Endothelial cell of umbilical vein (primary cell): ENCODE results near the gene IFT74. TPM values are rescaled to one million over a fixed set of nuclear protein-coding genes. Genes with fewer than 3 reads are reported as not detected.

ENCODE experiments used
- BruUV-seq: library from RNA; stranded (reverse); fragments of 400-500 nt; replicated peaks from 2 replicates; lab custom pipeline; 2021; lab: Mats Ljungman, UMichigan
- CTCF ChIA-PET: fragments of 300-600, 350-600 bp; sonication (Branson Sonifier 250); formaldehyde crosslinking; loops from one replicate; lab custom pipeline; 2021; ENCODE audit warnings: antibody characterized with exemption, inconsistent platforms; lab: Charles Lee
- POLR2A ChIA-PET: fragments of 300-600, 350-600 bp; sonication (Branson Sonifier 250); formaldehyde crosslinking; loops from one replicate; lab custom pipeline; 2021; ENCODE audit warnings: antibody characterized with exemption, inconsistent platforms; lab: Charles Lee
- DNase-seq: peaks from one replicate; pipeline ENCODE4 v3.0.0-alpha.2; 2011; ENCODE audit warnings: low read depth, low spot score
- FAIRE-seq: peaks from 2 replicates; lab custom pipeline; 2011; peaks lifted over from hg19 to GRCh38; lab: Jason Lieb, UNC
- H2AFZ ChIP-seq: 2 replicates; pipeline ENCODE4 v1.6.0; 2012; ENCODE audit warnings: low read depth, low read length, control low read depth, inconsistent platforms
- H3K27ac ChIP-seq: 2 replicates; pipeline ENCODE4 v1.5.1; 2011; ENCODE audit warnings: low read depth, mild to moderate bottlenecking, control low read depth, low read length, moderate library complexity; ENCODE audit not compliant: insufficient read depth
- H3K27me3 ChIP-seq, 2 experiments: 2 replicates each; pipeline versions ENCODE4 v1.6.0 to v1.6.1; 2011; ENCODE audit warnings: low read length in 2 of 2, mixed read lengths in 1 of 2; ENCODE audit not compliant: control insufficient read depth in 2 of 2, insufficient read depth in 2 of 2
- H3K36me3 ChIP-seq, 2 experiments: 2 replicates in 1 of 2; 3 replicates in 1 of 2; pipeline ENCODE4 v1.5.1; 2011; ENCODE audit warnings: low read length in 2 of 2, mild to moderate bottlenecking in 1 of 2, moderate library complexity in 1 of 2; ENCODE audit not compliant: control insufficient read depth in 2 of 2, insufficient read depth in 2 of 2; ENCODE audit errors: extremely low read depth in 1 of 2
- H3K4me1 ChIP-seq: 3 replicates; pipeline ENCODE4 v1.5.1; 2011; ENCODE audit warnings: mild to moderate bottlenecking, low read length; ENCODE audit not compliant: control insufficient read depth, insufficient read depth; ENCODE audit errors: extremely low read depth
- H3K4me2 ChIP-seq: 2 replicates; pipeline ENCODE4 v1.6.1; 2011; ENCODE audit warnings: low read length, control low read depth, mixed read lengths; ENCODE audit not compliant: insufficient read depth
- H3K4me3 ChIP-seq, 3 experiments: fragments of 200-600 bp in 1 of 3; sonication (generic), shearing (Covaris generic) in 1 of 3; replicated peaks in 1 of 3; 2 replicates each; pipeline ENCODE4 v1.5.1; 2011 to 2016; ENCODE audit warnings: control low read depth in 3 of 3, low read length in 3 of 3, mild to moderate bottlenecking in 2 of 3, inconsistent platforms in 1 of 3, low read depth in 1 of 3, moderate library complexity in 1 of 3; ENCODE audit not compliant: insufficient read depth in 1 of 3
- H3K79me2 ChIP-seq: 2 replicates; pipeline ENCODE4 v1.6.0; 2012; ENCODE audit warnings: low read length, inconsistent platforms; ENCODE audit not compliant: control insufficient read depth, insufficient read depth
- H3K9ac ChIP-seq: replicated peaks from 2 replicates; pipeline ENCODE3; 2011; ENCODE audit warnings: low read length, control low read depth; ENCODE audit not compliant: insufficient read depth; ENCODE audit errors: extremely low read depth
- H3K9me1 ChIP-seq: replicated peaks from 3 replicates; pipeline ENCODE4 v1.6.0; 2011; ENCODE audit warnings: mild to moderate bottlenecking, low read length; ENCODE audit not compliant: control insufficient read depth, insufficient read depth; ENCODE audit errors: extremely low read depth
- H3K9me3 ChIP-seq: replicated peaks from 2 replicates; pipeline ENCODE4 v1.5.1; 2012; ENCODE audit warnings: low read length, inconsistent platforms; ENCODE audit not compliant: control insufficient read depth, insufficient read depth
- H4K20me1 ChIP-seq: replicated peaks from 2 replicates; pipeline ENCODE3; 2011; ENCODE audit warnings: mild to moderate bottlenecking, low read length; ENCODE audit not compliant: control insufficient read depth, insufficient read depth; ENCODE audit errors: extremely low read depth
- EZH2 ChIP-seq: IDR thresholded peaks from 2 replicates; pipeline ENCODE4 v1.6.1; 2012; ENCODE audit warnings: borderline replicate concordance, low read depth, mild to moderate bottlenecking, moderate library complexity, low read length, inconsistent platforms; ENCODE audit not compliant: severe bottlenecking
- FOS ChIP-seq: IDR thresholded peaks from 2 replicates; pipeline ENCODE4 v1.6.1; 2011; ENCODE audit warnings: mild to moderate bottlenecking, low read length, moderate library complexity, borderline replicate concordance; ENCODE audit not compliant: insufficient read depth
- GATA2 ChIP-seq: IDR thresholded peaks from 2 replicates; pipeline ENCODE4 v1.7.0; 2011; ENCODE audit warnings: low read depth, mild to moderate bottlenecking, moderate library complexity, mixed read lengths, low read length; ENCODE audit not compliant: insufficient read length, insufficient read depth
- JUN ChIP-seq: IDR thresholded peaks from 2 replicates; pipeline ENCODE4 v1.6.1; 2011; ENCODE audit warnings: borderline replicate concordance, low read depth; ENCODE audit not compliant: insufficient read length, insufficient read depth
- MYC ChIP-seq: IDR thresholded peaks from one replicate; pipeline ENCODE4 v1.6.1; 2011; ENCODE audit warnings: mild to moderate bottlenecking, low read depth, low read length
- POLR2A ChIP-seq: IDR thresholded peaks from 2 replicates; pipeline ENCODE4 v1.6.1; 2012; ENCODE audit warnings: low read depth, mild to moderate bottlenecking, control low read depth, low read length
- POLR2AphosphoS5 ChIP-seq: IDR thresholded peaks from 2 replicates; pipeline ENCODE4 v1.6.1; 2012; ENCODE audit warnings: low read depth, mild to moderate bottlenecking, control low read depth, low read length, moderate library complexity; ENCODE audit not compliant: insufficient read depth
- dilution Hi-C: fragments of 300-500 bp; cut with MboI; formaldehyde crosslinking; loops from one replicate; pipeline ENCODE4 v1.15.0; 2019; ENCODE audit warnings: low sequenced_read_pairs; ENCODE audit not compliant: extremely low pct_ligation_motif_present
- intact Hi-C: fragments of 100-400 bp; cut with micrococcal nuclease; formaldehyde crosslinking; loops from one replicate; pipeline ENCODE4 v1.10.0; 2022
- polyA plus RNA-seq, 4 experiments: library from polyadenylated mRNA; depleted of rRNA in 3 of 4; stranded (reverse) in 3 of 4; unstranded in 1 of 4; fragments of >200 nt; gene quantifications; 2 replicates each; pipeline versions ENCODE4 v1.2.1 to v1.2.3, GENCODE V29; 2011 to 2012; ENCODE audit warnings: missing spikeins in 1 of 4
- total RNA-seq: library from RNA; stranded (reverse); gene quantifications from 2 replicates; pipeline ENCODE4 v1.2.3, GENCODE V29; 2021
- TF ChIP-seq, protein P1 (sequence below), 2 donors: IDR thresholded peaks; 1 replicate in 1 of 2; 2 replicates in 1 of 2; pipeline ENCODE4 v1.5.1; 2011; ENCODE audit warnings: low read length in 2 of 2, mild to moderate bottlenecking in 2 of 2, moderate library complexity in 2 of 2, control low read depth in 1 of 2, inconsistent platforms in 1 of 2, low read depth in 1 of 2; ENCODE audit not compliant: insufficient read depth in 1 of 2; ENCODE audit errors: extremely low read depth in 1 of 2
- TF ChIP-seq, protein P2 (sequence below): IDR thresholded peaks from 2 replicates; pipeline ENCODE4 v1.6.1; 2011; ENCODE audit not compliant: insufficient read depth, insufficient read length

IFT74 gene
- total and polyA plus RNA-seq, 2 donors (not counting 3 experiments of a cell fraction or from before 2014, with no cell fraction given): 3.4 to 10.8 TPM

DNA sequence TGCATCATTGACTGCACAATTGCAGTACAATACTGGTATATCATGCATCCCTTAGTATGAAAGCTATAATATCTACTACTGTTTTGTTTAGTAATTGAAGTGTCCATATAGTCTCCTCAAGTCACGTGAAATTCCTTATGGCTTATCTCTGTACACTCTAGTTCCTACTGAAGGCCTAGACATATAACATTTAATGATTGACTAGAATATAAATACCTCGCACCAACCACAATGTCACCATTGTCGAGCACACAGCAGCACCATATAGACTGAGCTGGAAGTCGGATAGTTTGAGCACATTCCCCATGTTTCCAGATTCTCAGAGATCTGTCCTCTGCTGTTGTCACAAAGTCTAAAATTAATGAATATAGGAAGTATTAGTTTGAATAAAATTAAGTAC lies 30.6 kb upstream of the IFT74 start:
- no peaks in the 10 kb centered on the region for H3K9me1 ChIP-seq
- no peaks in the 10 kb centered on the region for H3K27me3 ChIP-seq
- H3K4me2 ChIP-seq: no peak overlapping the region
- DNase-seq (no peak), FAIRE-seq (no peak)
- no peaks in the 10 kb centered on the region for H3K79me2 ChIP-seq
- dilution Hi-C loops: no loop called here
- TF ChIP-seq GATA2 (no peak), POLR2AphosphoS5 (no peak), POLR2A (no peak), FOS (no peak), JUN (no peak), EZH2 (no peak), MYC (no peak)
- TF ChIP-seq, protein P1, sequence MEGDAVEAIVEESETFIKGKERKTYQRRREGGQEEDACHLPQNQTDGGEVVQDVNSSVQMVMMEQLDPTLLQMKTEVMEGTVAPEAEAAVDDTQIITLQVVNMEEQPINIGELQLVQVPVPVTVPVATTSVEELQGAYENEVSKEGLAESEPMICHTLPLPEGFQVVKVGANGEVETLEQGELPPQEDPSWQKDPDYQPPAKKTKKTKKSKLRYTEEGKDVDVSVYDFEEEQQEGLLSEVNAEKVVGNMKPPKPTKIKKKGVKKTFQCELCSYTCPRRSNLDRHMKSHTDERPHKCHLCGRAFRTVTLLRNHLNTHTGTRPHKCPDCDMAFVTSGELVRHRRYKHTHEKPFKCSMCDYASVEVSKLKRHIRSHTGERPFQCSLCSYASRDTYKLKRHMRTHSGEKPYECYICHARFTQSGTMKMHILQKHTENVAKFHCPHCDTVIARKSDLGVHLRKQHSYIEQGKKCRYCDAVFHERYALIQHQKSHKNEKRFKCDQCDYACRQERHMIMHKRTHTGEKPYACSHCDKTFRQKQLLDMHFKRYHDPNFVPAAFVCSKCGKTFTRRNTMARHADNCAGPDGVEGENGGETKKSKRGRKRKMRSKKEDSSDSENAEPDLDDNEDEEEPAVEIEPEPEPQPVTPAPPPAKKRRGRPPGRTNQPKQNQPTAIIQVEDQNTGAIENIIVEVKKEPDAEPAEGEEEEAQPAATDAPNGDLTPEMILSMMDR (IDR thresholded peaks at IDR 0.05; ENCODE audit: extremely low read depth in 1 of 2, insufficient read depth in 1 of 2, low read depth in 1 of 2, low read length in 2 of 2): no peak
- TF ChIP-seq, protein P2, sequence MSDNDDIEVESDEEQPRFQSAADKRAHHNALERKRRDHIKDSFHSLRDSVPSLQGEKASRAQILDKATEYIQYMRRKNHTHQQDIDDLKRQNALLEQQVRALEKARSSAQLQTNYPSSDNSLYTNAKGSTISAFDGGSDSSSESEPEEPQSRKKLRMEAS: no peak
- CTCF ChIA-PET: no interaction called here
- no peak overlapping the region for H3K9ac ChIP-seq
- no peak overlapping the region for H3K4me3 ChIP-seq
- H3K36me3 ChIP-seq: peaks cover 10 to 17% of the 10 kb centered on the region in 2 experiments
- H3K27ac ChIP-seq: no peak overlapping the region
- no peaks in the 10 kb centered on the region for H4K20me1 ChIP-seq
- no peak overlapping the region for H2AFZ ChIP-seq
- intact Hi-C loops: no loop called here
- no peaks in the 10 kb centered on the region for H3K9me3 ChIP-seq
- no TSS peak for BruUV-seq
- no peaks in the 10 kb centered on the region for H3K4me1 ChIP-seq
- POLR2A ChIA-PET: no interaction called here
